Amniotic stem cell (primary cell): ENCODE data around the gene MAGI1.

ENCODE experiments used
- DNase-seq: peaks from one replicate; lab custom pipeline; 2025; lab: John Stamatoyannopoulos, UW

The MAGI1 gene

DNA sequence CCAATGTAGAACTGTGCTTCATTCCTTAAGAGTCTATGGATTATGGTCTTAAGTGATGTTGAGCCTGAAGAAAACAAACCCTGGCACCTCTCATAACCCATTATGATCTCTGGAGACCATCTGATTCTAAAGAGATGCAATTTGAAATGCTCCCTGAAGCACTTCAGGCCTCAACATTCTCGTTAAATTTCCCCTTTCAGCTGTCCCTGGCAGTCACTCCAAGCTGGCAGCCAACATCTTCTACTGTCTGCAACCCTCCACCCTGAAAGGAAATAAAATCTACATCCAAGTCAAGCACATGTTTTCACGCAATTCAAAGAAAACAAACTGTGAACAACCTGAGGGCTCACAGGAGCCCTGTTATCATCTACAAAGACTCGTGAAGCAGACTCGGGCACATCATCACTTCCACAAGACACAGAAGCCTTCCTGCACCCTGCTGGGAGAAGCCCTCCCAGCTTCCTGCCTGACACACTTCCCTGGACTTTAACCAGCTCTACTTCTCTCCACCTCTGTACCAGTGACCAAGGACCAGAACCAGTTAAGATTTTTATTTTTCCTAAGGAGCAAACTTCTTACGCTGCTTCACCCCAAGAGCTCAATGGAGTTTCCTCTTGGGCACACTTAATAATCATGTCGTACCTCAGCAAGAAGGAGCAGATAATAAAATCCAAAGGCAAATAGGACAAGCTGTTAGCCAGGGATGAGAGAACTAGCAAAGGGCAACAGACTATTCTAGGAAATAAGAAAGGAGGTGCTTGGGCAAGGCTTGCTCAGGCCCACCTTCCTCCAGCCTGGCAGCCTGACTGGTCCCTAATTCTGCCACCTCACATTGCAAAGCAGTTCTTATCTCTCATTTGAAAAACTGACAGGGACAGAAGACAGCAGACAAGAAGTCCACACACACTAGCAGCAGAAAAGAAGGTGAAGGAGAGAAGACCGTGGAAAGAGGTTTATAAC lies 67.1 kb downstream of the MAGI1 start:
- DNase-seq: no peak

DNA sequence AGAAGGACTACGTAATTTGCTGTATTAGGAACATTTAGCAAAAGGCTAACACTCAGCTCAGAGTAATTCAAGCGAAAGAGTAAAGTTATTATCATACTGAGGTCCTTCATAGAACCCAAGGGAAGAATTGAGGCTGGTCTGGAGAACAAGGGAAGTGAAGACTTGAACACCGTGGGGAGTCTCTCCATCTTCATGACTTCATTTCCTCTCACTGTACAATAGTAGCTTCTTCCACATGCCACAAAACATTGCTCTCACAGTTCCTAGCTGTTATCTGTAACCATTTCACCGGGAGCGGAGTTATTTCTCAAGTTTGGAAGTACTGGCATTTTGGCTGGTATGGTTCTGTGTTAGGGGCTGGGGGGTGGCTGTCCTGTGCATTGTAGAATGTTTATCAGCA lies 69.7 kb downstream of the MAGI1 start:
- no peak for DNase-seq

DNA sequence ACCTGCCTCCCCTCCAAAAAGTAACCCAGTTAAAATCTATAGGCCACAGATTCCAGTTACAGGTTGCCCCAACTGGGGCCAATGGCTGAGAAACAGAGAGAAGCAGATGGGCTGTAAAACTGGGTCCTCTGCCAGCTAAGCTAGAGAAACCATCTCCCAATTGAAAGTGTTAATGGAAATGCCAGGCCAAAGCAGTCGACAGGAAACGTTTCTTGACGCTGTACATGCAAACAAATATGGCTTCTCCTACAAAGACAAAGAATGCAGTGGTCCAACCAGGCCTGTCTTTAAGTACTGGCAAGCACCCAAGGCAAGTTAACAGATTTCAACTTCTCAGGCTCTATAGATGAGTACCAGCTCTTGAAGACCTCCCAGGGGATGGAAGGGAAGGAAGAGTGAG lies 71.3 kb downstream of the MAGI1 start:
- DNase-seq: no peak

DNA sequence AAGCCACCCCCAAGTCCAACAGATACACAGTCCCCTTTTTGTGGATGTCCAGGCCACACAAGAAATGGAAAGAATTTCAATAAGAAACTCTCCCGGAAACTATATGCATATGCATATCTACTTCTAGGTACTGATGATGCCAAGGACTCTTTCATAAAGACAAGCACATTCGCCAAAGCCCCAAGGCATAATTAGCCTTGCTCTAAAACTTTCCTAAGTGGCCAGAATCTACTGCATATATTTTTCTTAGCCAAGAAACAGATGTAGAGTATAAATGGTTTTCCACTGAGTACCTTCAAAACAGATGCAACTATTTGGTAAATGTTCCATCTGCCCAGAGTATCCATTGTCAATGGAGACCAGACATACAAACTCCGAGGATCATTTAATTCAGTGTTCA lies 73.9 kb downstream of the MAGI1 start:
- no peak for DNase-seq

DNA sequence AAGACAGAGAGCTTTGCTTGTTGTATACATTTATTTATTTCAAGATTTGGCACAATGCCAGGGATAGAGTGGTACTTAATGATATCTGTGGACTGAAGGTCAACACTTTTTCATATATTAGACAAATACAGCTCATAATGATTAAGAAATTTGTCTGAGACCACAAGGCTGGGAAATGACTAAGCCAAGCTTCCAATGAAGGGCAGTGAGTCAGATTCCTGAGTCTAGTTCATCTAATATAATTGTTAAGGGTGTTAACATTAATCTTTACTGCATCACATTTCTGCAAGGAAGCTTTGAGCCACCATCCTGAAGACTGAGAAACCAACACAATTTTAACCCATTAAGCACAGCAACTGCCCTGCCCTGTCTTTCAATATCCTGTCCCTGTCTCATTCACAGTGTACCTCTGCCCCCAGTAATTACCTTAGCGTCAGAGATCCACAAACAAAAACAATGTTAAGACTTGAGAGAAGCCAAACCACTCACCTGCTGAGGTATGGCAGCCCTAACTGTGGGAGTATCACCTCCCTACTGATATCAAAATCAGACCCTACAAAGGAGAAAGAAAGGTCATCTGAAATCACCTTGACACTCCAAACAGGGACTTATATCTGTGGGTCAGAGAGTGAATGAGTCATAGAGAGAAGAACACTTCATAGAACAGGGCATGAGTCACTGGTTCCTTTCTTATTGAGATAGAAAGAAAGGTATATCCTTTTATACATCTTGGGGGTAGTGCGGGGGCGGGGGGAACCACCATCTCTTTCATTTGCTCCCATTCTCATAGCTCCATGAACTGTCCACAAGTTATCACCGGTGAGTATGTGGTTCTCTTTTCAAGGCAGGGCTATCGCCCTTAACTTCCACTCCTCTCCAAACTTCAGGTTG lies 74.7 kb downstream of the MAGI1 start:
- DNase-seq: peak; percentile 50

DNA sequence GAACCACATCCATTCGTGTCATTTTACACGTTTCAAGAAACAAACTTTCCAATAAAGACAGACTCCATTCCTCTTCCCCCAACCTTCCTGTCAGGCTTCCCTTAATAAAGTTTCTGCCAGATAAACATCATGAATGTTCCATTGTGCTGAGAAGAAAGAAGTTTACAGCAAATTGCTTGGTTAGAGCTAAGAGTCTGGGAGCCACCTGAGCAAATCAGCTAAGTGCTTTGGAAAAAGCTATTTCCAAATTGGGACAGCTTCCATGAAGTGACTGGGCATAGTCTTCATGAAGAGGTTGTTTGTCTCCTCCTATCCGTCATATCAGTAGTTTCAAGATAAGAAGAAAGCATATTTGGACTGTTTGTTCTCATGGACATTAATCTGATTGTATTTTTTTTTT lies 77.0 kb downstream of the MAGI1 start:
- no peak for DNase-seq

DNA sequence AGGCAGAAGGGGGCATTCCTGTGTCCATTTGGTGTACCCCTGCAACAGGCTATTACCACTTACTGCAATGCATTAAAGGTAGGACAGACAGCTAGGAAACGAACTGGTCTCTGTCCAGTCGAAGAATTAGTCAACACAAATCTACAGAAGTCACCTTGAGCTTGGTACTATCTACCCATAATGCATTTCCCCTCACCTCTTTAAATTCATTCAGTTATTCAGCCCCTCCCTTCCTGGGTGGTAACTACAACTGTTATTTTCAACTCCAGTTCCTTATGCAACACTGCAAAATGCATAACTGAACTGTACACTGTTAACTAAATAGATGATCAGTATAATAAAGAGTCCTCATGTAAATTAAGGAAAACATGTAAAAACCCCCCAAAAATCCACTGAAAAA lies 77.6 kb downstream of the MAGI1 start:
- no peak for DNase-seq

DNA sequence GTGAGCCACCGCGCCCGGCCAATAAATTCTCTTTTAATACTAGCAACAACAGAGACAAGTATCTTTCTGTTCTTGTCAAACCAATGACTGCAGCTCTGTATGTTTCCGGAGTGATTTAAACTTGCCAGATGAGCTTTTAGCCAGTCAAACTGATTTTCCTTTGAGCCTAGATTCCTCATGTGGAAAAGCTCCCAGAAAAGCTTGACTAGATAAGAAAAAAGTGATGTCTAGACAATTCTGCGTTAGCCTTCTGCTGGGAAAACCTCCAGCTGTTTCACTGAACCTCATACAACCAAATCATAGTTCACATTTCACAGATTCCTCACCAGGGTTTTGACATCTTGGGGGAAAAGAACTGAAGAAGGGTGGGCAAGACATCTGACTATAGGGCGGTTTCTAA lies 78.6 kb downstream of the MAGI1 start:
- DNase-seq: no peak

DNA sequence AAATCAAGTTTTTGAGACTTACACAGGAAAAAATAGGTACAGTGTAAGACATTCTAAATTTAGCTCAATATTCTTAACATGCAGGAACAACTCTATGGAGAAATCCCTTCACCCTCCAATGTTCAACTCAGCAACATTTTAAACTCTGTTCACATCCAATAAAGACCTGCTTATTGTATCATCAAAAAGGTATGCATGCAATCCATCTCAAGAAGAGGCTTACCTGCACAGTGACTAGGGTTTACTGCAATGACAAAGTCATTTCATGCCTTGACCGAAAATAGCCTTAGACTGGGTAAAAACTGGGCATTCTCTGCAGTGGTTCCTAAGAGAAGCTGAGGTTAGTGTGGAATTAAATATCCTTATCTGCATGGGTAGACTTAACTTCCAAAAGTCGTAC lies 80.5 kb downstream of the MAGI1 start:
- no peak for DNase-seq

DNA sequence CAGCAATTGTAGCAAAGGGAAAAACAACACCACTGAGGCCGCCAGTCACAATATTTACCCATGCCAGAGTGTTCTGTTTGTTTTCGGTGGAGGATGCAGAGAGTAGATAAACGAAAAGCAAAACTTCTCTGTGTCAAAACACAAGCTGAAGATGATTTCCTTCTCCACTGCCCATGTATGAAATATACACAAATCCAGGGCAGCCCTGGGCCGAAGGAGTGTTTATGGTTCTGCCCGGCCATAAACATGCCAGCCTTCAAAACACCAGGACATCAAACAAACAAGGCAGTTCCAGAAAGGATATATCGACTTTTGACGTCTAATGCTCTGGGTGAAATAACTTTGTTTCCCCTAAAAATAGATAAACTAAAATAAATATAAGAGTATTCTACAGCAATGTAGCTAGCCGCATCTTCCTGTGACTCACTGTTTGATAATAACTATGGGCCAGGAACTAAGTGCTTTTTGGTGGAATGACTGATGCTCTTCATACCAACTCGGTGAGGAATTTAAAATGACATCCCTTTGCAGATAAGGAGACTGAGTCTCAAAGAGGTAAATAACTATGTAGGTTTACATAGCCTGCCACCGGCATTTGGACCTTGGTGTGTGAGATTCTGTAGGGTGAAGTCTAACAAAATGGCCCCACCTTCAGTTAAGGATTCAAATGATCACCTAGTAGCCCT lies 82.8 kb downstream of the MAGI1 start:
- no peak for DNase-seq

DNA sequence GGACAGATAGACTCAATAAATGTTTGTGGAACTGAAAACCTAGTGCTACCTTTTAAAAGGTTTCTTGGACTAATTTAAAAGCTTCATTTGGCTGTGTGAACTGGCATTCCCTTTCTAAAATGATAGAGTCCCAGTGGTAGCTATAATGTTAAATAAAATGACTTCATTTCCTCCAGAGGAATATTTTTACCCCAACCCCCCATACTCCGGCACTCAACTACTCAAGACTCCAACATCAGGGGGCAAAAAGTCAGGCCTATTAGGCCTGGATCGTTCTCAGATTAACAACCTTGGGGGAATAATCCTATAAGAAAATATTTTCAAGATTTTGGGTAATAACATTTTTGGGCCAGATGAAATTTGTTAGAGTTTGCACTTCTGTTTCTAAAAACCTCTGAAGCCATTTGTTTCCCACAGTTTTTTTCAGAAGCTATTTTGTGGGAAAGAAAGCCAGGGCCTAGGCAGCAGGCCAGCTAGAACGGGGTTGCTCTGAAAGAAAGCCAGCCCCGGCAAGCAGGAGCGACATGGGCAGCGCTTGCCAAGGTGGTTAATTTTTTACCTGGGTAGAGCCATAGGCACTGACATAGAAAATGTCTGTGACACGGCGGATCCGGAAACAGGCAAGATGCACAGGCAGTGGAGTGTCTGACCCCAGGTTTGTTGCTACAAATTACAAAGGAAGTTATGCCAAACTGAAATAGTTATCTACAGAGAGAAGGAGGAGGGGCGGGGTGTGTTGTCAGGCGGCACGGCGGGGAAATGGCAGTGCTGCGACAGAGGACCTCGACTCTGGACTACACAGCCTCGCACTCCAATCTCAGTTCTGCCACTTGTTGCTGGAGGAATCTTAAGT lies 84.6 kb downstream of the MAGI1 start:
- no peak for DNase-seq

DNA sequence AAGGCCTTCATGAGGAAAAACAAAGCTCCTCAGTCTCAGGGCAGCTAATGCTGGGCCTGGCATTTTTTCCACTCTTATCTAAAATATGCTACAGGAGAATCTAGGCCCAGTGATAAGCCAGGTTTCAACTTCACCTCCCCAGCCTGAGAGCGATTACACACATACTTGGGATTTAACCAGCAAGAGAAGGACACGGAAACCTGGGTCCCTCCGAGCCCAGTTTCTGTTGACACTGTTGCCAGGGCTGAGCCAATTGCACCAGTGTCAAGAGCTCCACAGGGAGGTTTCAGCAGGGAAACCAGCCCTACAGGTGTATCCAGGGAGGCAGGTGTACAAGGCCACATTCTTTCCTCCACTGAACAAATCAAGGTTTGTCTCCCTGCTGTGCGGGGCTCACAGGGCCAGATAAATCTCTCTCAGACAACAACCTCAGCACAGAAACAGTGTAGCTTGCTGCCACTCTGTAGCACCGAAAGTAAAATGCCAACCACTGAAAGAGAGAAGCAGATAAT lies 85.4 kb downstream of the MAGI1 start:
- DNase-seq: no peak

DNA sequence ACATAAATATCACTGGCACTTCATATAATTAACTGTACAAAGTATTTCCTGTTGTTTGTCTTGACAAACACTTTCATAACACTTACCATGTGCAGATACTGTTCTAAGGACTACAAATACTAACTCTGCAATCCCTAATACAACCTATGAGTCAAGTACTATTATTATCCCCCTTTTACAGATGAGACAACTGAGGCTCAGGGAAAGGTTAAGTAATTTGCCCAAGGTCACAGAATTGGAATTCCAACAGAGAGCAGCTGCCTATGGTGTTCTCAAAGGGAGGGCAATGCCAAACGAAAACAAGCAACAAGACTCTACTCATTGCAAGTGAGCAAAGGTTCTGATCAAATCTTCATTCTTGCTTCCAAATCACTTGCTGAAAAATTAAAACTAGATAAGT lies 85.9 kb downstream of the MAGI1 start:
- DNase-seq: no peak

DNA sequence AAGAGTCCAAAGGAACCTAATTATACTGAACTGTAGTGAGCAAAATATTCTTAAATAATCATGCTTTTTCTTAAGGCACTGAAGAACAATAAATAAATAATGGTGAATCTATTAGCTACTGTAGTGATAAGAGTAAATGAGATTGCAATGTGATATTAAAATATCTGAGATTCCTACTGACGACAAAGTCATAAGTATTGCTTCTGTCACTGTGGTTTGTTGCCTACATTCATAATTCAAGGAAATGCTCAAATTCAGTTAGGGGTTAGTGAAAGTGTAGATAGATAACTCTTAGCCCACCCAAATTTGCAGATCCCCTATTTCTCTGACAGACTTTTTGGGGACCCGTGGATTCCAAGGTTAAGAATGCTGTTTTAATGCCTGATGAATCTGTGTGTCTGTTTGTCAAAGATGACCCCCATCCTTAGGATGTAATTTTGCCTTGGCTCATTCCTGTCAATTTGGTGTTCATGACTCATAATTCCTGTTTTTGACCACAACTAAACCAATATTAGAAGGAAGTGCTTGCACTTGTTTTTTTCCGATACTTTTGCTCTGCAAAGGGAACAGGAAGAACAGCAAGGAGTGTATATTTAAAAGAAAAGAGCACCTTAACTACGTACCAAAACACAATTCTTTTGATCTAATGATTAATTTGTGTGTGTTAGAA lies 86.7 kb downstream of the MAGI1 start:
- DNase-seq: no peak

DNA sequence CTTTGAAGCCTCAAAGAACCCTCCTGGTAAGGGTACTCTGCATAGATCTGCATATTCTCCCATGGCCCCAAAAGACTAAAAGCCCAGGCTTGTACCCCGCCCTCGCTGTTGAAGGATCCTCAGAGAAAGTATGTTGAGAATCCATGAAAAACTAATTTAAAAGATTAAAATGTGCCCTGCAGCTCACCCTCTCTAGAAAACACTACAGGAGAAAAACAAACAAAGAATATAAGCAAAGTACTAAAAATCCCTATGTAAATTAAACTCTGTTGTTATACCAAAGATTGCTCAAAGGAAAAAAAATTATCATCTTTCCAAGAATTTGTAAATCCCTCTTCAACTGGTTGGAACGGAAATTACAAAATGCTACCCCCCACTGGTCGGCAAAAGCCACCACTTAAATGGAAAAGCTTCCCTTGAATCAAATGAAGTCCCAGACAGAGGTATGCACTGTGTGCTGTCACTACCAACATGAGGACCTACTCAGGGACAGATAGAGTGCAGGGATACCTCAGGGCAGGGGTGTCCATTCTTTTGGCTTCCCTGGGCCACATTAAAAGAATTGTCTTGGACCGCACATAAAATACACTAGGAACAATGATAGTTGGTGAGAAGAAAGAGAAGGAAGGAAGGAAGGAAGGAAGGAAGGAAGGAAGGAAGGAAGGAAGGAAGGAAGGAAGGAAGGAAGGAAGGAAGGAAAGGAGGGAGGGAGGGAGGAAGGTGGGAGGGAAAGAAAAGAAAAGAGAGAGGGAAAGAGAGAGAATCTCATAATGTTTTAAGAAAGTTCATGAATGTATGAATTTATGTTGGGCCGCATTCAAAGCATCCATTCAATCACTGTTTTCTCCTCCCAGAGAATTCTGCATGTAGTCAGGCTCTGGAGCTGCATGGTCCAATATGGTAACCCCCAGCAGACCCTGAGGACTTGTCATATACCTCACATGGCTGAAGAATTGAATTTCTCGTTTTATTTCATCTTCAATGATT lies 88.1 kb downstream of the MAGI1 start:
- DNase-seq: no peak

DNA sequence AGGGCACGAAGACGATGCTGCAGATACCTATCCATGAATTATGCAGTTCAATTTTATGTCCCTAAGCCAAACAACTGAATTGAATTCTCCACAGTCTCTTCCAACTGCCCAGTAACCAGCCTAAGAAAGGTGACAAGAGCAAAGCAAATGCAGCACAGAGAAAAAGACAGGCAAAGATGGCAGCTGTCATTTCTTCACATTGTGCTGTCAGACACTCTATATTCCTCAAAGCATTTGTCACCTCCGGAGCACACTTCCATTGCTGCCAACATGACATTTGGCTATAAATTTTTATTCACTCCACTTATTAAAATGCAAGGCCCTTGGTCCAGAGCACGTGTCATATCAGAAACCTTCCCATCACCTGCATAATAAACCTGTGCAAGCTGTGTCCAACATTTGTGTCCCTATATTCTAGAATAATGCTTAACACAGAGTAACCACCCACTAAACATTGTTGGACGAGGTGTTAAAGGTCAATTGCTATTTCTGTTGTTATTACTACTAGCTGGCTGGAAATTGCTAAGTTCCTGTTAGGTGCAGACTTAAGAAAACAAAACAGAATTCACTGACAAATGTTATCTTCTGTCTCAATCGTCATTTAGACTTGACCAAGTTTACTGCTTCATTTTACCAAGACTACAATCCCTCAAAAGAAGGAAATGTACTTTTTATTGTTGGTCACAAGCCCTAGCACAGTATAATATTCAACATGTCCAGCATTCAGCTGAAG lies 89.7 kb downstream of the MAGI1 start:
- DNase-seq: no peak

DNA sequence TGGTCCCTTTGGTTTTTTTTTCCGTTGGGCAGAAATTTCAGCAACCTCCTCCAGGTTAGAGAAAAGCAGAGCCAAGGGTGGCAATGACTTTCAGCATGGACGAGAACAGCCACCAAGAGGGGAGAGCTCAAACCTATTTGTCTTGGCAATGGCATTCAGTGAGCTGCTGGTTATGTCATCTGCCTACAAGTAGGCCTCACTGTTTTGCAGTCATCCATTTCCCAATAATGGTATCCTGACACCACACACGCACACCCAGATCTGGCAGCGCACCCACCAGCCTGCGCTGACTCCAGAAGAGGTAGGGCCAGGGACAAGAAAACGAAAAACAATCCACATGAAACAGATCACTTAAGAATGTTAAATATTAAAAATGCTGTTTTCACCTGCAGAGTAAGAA lies 92.3 kb downstream of the MAGI1 start:
- DNase-seq: no peak

DNA sequence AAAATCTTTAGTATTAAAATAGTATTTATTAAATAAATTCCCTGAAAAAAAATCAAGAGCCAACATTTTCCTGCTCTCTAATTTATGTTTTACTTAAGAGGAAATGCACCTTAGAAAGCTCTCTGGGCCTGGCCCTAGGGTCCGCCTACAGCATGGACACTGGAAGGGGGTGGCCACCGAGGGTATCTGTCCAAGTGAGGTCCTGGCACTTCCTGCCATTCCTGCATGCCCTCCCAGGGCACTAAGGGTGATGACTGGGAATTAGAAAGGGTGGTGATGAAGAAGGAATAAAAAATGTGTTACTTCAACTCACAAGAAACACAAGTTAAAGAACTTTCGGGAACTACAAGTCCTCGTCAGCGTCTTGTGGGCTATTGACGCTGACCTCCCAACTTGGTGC lies 92.8 kb downstream of the MAGI1 start:
- DNase-seq: no peak

DNA sequence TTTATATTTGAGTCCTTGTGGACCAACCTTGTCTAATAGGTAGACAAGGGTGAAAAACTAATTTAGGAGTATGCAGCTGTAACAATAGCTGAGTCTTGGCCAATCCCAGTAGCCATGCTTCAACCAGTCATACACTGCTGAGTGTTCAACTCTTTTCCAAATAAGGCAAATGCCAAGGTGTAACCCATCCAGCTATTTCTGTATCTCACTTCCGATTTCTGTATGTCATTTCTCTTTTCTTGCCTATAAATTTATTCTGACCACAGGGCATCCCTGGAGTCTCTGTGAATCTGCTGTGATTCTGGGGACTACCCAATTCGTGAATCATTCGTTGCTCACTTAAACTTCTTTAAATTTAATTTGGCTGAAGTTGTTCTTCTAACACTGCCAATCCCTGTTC lies 93.2 kb downstream of the MAGI1 start:
- no peak for DNase-seq
